Measurements from ENCODE around the gene COMP.

- TF ChIP-seq, protein P1, sequence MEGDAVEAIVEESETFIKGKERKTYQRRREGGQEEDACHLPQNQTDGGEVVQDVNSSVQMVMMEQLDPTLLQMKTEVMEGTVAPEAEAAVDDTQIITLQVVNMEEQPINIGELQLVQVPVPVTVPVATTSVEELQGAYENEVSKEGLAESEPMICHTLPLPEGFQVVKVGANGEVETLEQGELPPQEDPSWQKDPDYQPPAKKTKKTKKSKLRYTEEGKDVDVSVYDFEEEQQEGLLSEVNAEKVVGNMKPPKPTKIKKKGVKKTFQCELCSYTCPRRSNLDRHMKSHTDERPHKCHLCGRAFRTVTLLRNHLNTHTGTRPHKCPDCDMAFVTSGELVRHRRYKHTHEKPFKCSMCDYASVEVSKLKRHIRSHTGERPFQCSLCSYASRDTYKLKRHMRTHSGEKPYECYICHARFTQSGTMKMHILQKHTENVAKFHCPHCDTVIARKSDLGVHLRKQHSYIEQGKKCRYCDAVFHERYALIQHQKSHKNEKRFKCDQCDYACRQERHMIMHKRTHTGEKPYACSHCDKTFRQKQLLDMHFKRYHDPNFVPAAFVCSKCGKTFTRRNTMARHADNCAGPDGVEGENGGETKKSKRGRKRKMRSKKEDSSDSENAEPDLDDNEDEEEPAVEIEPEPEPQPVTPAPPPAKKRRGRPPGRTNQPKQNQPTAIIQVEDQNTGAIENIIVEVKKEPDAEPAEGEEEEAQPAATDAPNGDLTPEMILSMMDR (IDR thresholded peaks at IDR 0.05), result no peak
- TF ChIP-seq EZH2 (IDR thresholded peaks at IDR 0.05; ENCODE audit: borderline replicate concordance, insufficient read depth, low read depth, low read length, poor library complexity, severe bottlenecking), result no peak
Measured at GRCh38 chr19:18795540-18795939, 4.4 kb upstream of the COMP start.

Measured in B cell (primary cell).